IMR-90 (cell line): ENCODE measurements around the gene CDC42BPG. TPM values are rescaled to one million over a fixed set of nuclear protein-coding genes. Genes with fewer than 3 reads are reported as not detected.

Experiments
- ATAC-seq: fragments of 200-7000 bp; cut with Tn5 transposase; 2 replicates; pipeline ENCODE4 v1.9.1; 2020; ENCODE audit warnings: low read depth, mild to moderate bottlenecking, moderate library complexity
- BruUV-seq: library from RNA; stranded (reverse); fragments of 400-500 nt; replicated peaks from 2 replicates; lab custom pipeline; 2021; lab: Mats Ljungman, UMichigan
- CTCF ChIA-PET: fragments of 300-600 bp; formaldehyde crosslinking; extraction: SDS; loops from one replicate; lab custom pipeline; 2021; ENCODE audit warnings: antibody characterized with exemption; lab: Yijun Ruan, JAX
- POLR2A ChIA-PET: fragments of 300-600 bp; sonication (Branson Sonifier 250); formaldehyde crosslinking; loops from one replicate; lab custom pipeline; 2022; ENCODE audit warnings: antibody characterized with exemption; ENCODE audit not compliant: unreplicated experiment; lab: Charles Lee
- DNase-seq: peaks from one replicate; pipeline ENCODE4 v3.0.0; 2013
- H2AFZ ChIP-seq: replicated peaks from 2 replicates; pipeline ENCODE3; 2013; ENCODE audit warnings: low read length, mild to moderate bottlenecking; ENCODE audit not compliant: poor library complexity
- H2AK5ac ChIP-seq: 2 replicates; pipeline ENCODE4 v1.6.1; 2013; ENCODE audit warnings: low read depth, low read length, inconsistent platforms
- H2AK9ac ChIP-seq: replicated peaks from 2 replicates; pipeline ENCODE3; 2013; ENCODE audit warnings: mild to moderate bottlenecking, low read depth, low read length, moderate library complexity; ENCODE audit not compliant: poor library complexity
- H2BK120ac ChIP-seq: 2 replicates; pipeline ENCODE4 v1.6.1; 2013; ENCODE audit warnings: low read depth, low read length, inconsistent platforms
- H2BK15ac ChIP-seq: 3 replicates; pipeline ENCODE4 v1.6.1; 2013; ENCODE audit warnings: low read depth, low read length, inconsistent platforms
- H2BK20ac ChIP-seq: 2 replicates; pipeline ENCODE4 v1.6.1; 2013; ENCODE audit warnings: low read depth, mild to moderate bottlenecking, inconsistent platforms, low read length, moderate library complexity
- H2BK5ac ChIP-seq: 2 replicates; pipeline ENCODE4 v1.6.1; 2013; ENCODE audit warnings: mild to moderate bottlenecking, low read depth, low read length, inconsistent platforms; ENCODE audit not compliant: poor library complexity, severe bottlenecking
- H3K14ac ChIP-seq: replicated peaks from 2 replicates; pipeline ENCODE4 v1.6.1; 2013; ENCODE audit warnings: low read depth, low read length, inconsistent platforms
- H3K18ac ChIP-seq: 2 replicates; pipeline ENCODE4 v1.6.1; 2013; ENCODE audit warnings: low read depth, low read length, control low read depth
- H3K23ac ChIP-seq: 2 replicates; pipeline ENCODE4 v1.6.1; 2013; ENCODE audit warnings: low read depth, low read length, inconsistent platforms
- H3K27ac ChIP-seq: 2 replicates; pipeline ENCODE4 v1.5.1; 2013; ENCODE audit warnings: mild to moderate bottlenecking, control low read depth, low read length; ENCODE audit not compliant: insufficient read depth
- H3K27me3 ChIP-seq: 2 replicates; pipeline ENCODE4 v1.6.1; 2013; ENCODE audit warnings: low read length; ENCODE audit not compliant: control insufficient read depth, insufficient read depth
- H3K36me3 ChIP-seq: 2 replicates; pipeline ENCODE4 v1.6.1; 2013; ENCODE audit warnings: low read length, mixed read lengths; ENCODE audit not compliant: control insufficient read depth, insufficient read depth
- H3K4ac ChIP-seq: 2 replicates; pipeline ENCODE4 v1.6.1; 2013; ENCODE audit warnings: low read depth, low read length, inconsistent platforms
- H3K4me1 ChIP-seq: 2 replicates; pipeline ENCODE4 v1.6.1; 2013; ENCODE audit warnings: low read length, mixed read lengths; ENCODE audit not compliant: control insufficient read depth, insufficient read depth
- H3K4me2 ChIP-seq: 2 replicates; pipeline ENCODE4 v1.6.1; 2013; ENCODE audit warnings: low read depth, mild to moderate bottlenecking, control low read depth, low read length, moderate library complexity
- H3K4me3 ChIP-seq: 2 replicates; pipeline ENCODE4 v1.5.1; 2013; ENCODE audit warnings: low read depth, mild to moderate bottlenecking, control low read depth, low read length, moderate library complexity; ENCODE audit not compliant: insufficient read depth
- H3K56ac ChIP-seq: 2 replicates; pipeline ENCODE4 v1.6.1; 2013; ENCODE audit warnings: low read length, inconsistent platforms; ENCODE audit not compliant: insufficient read depth; ENCODE audit errors: extremely low read depth
- H3K79me1 ChIP-seq, 2 experiments: 2 replicates each; pipeline ENCODE4 v1.6.1; 2013; ENCODE audit warnings: low read length in 2 of 2, inconsistent platforms in 1 of 2, low read depth in 1 of 2
- H3K9ac ChIP-seq: 2 replicates; pipeline ENCODE4 v1.6.1; 2013; ENCODE audit warnings: low read depth, low read length, control low read depth
- H3K9me1 ChIP-seq: 2 replicates; pipeline ENCODE4 v1.6.1; 2013; ENCODE audit warnings: low read length, inconsistent platforms; ENCODE audit not compliant: insufficient read depth
- H3K9me3 ChIP-seq: 2 replicates; pipeline ENCODE4 v1.6.1; 2013; ENCODE audit warnings: low read length; ENCODE audit not compliant: control insufficient read depth, insufficient read depth
- H4K20me1 ChIP-seq: 2 replicates; pipeline ENCODE4 v1.6.1; 2013; ENCODE audit warnings: low read length, inconsistent platforms; ENCODE audit not compliant: insufficient read depth
- H4K5ac ChIP-seq: 2 replicates; pipeline ENCODE4 v1.6.1; 2013; ENCODE audit warnings: mild to moderate bottlenecking, low read depth, low read length, control low read depth
- H4K8ac ChIP-seq, 2 experiments: 2 replicates each; pipeline ENCODE4 v1.6.1; 2013; ENCODE audit warnings: low read depth in 2 of 2, low read length in 2 of 2, control low read depth in 1 of 2, inconsistent platforms in 1 of 2
- H4K91ac ChIP-seq: 2 replicates; pipeline ENCODE4 v1.6.1; 2013; ENCODE audit warnings: low read depth, low read length, inconsistent platforms; ENCODE audit not compliant: insufficient read depth
- BHLHE40 ChIP-seq: fragments of 150-350 bp; IDR thresholded peaks from 2 replicates; pipeline ENCODE4 v1.6.1; 2016; ENCODE audit warnings: mild to moderate bottlenecking, low read depth, low read length
- MAFK ChIP-seq: IDR thresholded peaks from 2 replicates; pipeline ENCODE4 v1.6.1; 2012; ENCODE audit warnings: low read depth, low read length, improper control_type of control experiment
- NFE2L2 ChIP-seq: fragments of 150-350 bp; IDR thresholded peaks from 2 replicates; pipeline ENCODE4 v1.6.1; 2016; ENCODE audit warnings: low read depth, mild to moderate bottlenecking, low read length
- POLR2A ChIP-seq: IDR thresholded peaks from 2 replicates; pipeline ENCODE4 v1.6.1; 2012; ENCODE audit warnings: mild to moderate bottlenecking, low read depth, low read length
- SMC3 ChIP-seq: fragments of 150-350 bp; IDR thresholded peaks from 2 replicates; pipeline ENCODE4 v1.6.1; 2016; ENCODE audit warnings: low read depth, mild to moderate bottlenecking, antibody characterized with exemption, low read length, moderate library complexity
- USF2 ChIP-seq: fragments of 150-350 bp; IDR thresholded peaks from 2 replicates; pipeline ENCODE4 v1.6.1; 2017; ENCODE audit warnings: mild to moderate bottlenecking, antibody characterized with exemption, low read length, low read depth
- whole genome bisulfite sequencing, 2 experiments: methylation state at CpG; one replicate each; pipeline versions ENCODE4 v1.1.5 to v1.1.7; 2013; ENCODE audit warnings: missing lambda C conversion rate in 2 of 2; ENCODE audit not compliant: insufficient read length in 1 of 2; ENCODE audit errors: extremely low coverage in 2 of 2; 5-methylcytosine and 5-hydroxymethylcytosine counted together
- dilution Hi-C: fragments of 300-500 bp; cut with HindIII; formaldehyde crosslinking; loops from one replicate; pipeline ENCODE4 v1.14.3; 2018; ENCODE audit warnings: low sequenced_read_pairs; ENCODE audit not compliant: unreplicated experiment
- in situ Hi-C: fragments of 300-500 bp; cut with MboI; formaldehyde crosslinking; loops from 3 replicates; pipeline ENCODE4 v1.14.3; 2019; ENCODE audit warnings: low sequenced_read_pairs, inconsistent platforms, mixed read lengths
- intact Hi-C: fragments of 100-400 bp; cut with micrococcal nuclease; formaldehyde crosslinking; loops from 2 replicates; pipeline ENCODE4 v1.10.0; 2022
- polyA plus RNA-seq, 3 experiments: library from polyadenylated mRNA; depleted of rRNA; stranded (reverse); fragments of >200 nt; gene quantifications; 2 replicates each; pipeline ENCODE4 v1.2.3, GENCODE V29; 2012; ENCODE audit warnings: low replicate concordance in 1 of 3
- total RNA-seq: library from RNA; depleted of rRNA; stranded (reverse); fragments of >200 nt; gene quantifications from 2 replicates; pipeline ENCODE4 v1.2.3, GENCODE V29; 2012

The CDC42BPG gene
- total and polyA plus RNA-seq, 2 of the 4 experiments (the other 2 are of a cell fraction), result under 0.01 to 0.12 TPM

- in situ Hi-C loops, result no loop called here
- Histone ChIP-seq H3K4ac (no peak overlapping the region), H4K20me1 (no peaks in the 10 kb centered on the region), H2BK20ac (no peak overlapping the region), H3K79me1 (peaks cover 4 to 18% of the 10 kb centered on the region in 2 experiments; a peak in 3 of 4 replicates), H4K5ac (no peak overlapping the region), H2BK120ac (no peak overlapping the region), H3K4me3 (no peak overlapping the region), H2AK5ac (no peak overlapping the region), H4K8ac (no peak overlapping the region), H3K27ac (no peak overlapping the region), H2AK9ac (peak overlapping the region; percentile 76), H3K56ac (no peak overlapping the region), H3K23ac (no peak overlapping the region), H3K9me3 (no peaks in the 10 kb centered on the region), H3K18ac (no peak overlapping the region), H2BK5ac (no peak overlapping the region), H2BK15ac (no peak overlapping the region), H4K91ac (no peak overlapping the region), H3K4me2 (no peak overlapping the region), H2AFZ (no peak overlapping the region), H3K27me3 (no peaks in the 10 kb centered on the region), H3K9me1 (peaks cover 7% of the 10 kb centered on the region), H3K9ac (no peak overlapping the region), H3K36me3 (peaks cover 36% of the 10 kb centered on the region), H3K14ac (no peak overlapping the region), H3K4me1 (peaks cover 10% of the 10 kb centered on the region)
- no peak for ATAC-seq
- TF ChIP-seq BHLHE40, result no peak
- no peak for TF ChIP-seq SMC3
- TF ChIP-seq POLR2A, result no peak
- no peak for TF ChIP-seq MAFK
- no peak for TF ChIP-seq USF2
- no peak for TF ChIP-seq NFE2L2
- CTCF ChIA-PET, result no interaction called here
- no peak for DNase-seq
- intact Hi-C loops, result no loop called here
- BruUV-seq, result no TSS peak
- no CpG with 5 or more reads among the region's 9 CpGs for WGBS, 2 experiments
- POLR2A ChIA-PET, result no interaction called here
- dilution Hi-C loops, result no loop called here
Measured at GRCh38 chr11:64801158-64801464, 43.3 kb downstream of the CDC42BPG start.
